GM19043 (cell line): ENCODE measurements around the gene CCDC201.
"Not testable (repeated sequence)": the region's sequence is repeated elsewhere in the genome, so short reads cannot be mapped to it uniquely, and the experiment has no call there.

Source experiments
- ATAC-seq: cut with Tn5 transposase; IDR thresholded peaks from one replicate; pipeline ENCODE4 v1.9.1; 2021; ENCODE audit warnings: low read depth; ENCODE audit not compliant: unreplicated experiment

CCDC201 gene

DNA sequence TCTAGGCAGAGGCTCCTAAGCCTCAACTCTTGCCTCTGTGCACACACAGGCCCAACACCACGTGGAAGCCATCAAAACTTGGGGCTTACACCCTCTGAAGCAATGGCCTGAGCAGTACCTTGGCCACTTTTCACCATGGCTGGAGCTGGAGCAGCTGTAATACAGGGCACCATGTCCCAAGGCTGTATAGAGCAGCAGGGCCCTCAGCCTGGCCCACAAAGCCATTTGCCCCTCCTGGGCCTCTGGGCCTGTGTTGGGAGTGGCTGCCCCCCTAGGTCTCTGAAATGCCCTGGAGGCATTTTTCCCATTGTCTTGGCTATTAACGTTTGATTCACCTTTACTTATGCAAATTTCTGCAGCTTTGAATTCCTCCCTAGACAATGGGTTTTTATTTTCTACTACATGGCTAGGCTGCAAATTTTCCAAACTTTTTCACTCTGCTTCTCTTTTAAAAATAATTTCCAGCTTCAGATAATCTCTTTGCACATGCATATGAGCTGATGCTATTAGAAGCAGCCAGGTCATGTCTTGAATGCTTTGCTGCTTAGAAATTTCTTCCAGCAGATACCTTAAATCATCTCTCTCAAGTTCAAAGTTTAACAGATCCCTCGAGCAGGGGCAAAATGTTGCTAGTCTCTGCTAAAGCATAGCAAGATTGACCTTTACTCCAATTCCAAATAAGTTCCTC, 5.7 kb upstream of the CCDC201 start:
- no peak for ATAC-seq

DNA sequence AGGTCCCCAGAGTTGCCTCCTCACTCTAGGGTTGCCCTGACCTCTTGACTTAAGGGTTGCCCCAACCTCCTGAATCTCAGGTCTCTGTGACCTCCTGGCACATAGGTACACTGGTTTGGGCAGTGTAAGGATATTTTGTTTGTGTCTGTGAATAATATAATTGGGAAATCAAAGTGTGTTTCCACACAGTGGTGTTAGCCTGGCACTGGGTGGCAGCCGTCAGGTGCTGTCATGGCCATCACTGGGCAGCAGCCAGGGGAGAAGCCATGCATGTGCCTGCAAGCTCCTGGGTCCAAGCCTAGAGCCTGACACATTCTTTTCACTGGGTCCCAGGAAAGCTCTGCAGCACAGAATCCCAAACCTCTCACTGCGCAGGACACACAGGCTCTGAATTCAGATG, 3.6 kb upstream of the CCDC201 start:
- ATAC-seq = no peak

- ATAC-seq = no peak
Observed at GRCh38 chr7:45874408-45875131, 1.7 kb upstream of the CCDC201 start.

- ATAC-seq = no peak
Observed at GRCh38 chr7:45873355-45873754, 473 bp upstream of the CCDC201 start.

GRCh38 chr7:45872116-45873034, 507 bp downstream of the CCDC201 start:
- ATAC-seq = no peak

DNA sequence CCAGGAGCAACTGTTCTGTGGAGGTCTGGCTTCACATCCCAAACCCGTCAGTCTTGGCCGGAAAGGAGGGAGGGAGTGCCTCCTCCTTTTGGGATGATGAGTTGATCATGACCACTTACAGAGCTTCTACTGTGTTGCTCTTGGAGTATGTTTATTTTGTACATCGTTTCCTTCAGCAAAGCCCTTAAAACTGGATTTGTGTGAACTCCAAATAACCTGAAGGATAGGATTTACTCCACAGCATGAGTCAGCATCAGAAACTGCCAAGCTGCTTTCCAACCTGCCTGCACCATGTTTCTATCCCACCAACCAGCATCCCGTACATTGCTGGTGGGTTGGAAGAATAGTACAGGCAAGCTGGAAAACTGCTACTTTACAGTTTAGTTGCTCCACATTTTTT, 3.5 kb downstream of the CCDC201 start:
- ATAC-seq = no peak

DNA sequence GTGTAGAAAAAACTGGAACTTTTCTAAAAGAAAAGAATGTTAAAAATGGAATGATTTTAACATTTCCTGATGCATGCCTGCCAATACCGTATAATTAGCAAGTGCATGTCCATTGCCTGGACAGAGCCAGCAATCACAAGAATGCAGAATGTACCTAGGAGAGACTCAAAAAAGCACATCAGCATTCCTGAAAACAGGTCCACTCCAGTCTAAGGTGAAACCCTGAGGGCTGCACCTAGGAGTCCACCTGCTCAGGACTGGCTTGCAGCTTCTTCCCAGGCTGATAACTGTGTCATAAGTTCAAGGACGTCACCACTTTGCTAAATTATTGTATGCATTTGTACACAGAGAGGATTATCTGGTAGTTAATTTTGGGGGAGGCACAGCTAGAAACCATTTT, 5.4 kb downstream of the CCDC201 start:
- ATAC-seq = no peak

- no peak for ATAC-seq
Observed at GRCh38 chr7:45865594-45866410, 7.1 kb downstream of the CCDC201 start.

GRCh38 chr7:45863715-45864114, 9.2 kb downstream of the CCDC201 start:
- no peak for ATAC-seq

GRCh38 chr7:45856888-45857287, 16.0 kb downstream of the CCDC201 start:
- not testable (repeated sequence) for ATAC-seq

DNA sequence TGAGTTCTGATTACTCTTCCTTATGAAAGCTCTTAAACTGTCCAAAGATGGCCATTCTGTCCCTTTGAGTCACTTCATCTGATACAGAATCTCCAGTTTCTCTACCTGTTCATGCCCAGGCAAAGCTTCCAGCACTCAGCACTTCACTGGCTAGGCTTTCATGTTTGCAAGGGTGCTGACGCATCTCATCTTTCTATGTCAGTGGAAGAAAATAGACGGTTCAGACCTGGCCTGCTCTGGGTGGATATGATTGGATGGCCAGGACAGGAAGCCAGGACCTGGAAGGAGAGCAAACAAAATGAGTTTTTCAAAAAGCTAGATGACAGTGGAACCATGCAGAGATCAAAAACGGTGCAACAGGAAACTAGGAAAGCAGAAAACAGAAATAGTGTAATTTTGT, 17.2 kb downstream of the CCDC201 start:
- not testable (repeated sequence) for ATAC-seq

GRCh38 chr7:45853491-45853890, 19.4 kb downstream of the CCDC201 start:
- ATAC-seq = not testable (repeated sequence)

GRCh38 chr7:45852984-45853383, 19.9 kb downstream of the CCDC201 start:
- not testable (repeated sequence) for ATAC-seq

DNA sequence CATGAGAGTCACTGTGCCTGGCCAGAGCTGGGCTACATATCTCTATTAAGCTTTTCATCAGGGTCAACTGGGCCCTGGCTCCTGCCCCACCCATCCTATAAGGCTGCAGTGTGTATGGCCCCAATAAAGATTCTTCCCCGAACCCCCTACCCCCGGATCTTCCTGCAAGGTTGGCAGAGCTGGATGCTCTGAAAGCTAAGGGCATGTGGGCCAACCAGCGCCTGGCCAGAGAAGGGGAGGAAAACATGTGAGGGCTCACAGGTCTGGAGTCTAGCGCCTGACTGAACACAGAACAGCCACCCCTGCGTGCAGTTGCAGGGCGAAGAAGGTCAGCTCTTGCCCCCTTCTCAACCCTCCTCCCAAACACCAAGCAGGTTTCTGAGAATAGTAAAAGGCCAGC, 24.1 kb downstream of the CCDC201 start:
- not testable (repeated sequence) for ATAC-seq

DNA sequence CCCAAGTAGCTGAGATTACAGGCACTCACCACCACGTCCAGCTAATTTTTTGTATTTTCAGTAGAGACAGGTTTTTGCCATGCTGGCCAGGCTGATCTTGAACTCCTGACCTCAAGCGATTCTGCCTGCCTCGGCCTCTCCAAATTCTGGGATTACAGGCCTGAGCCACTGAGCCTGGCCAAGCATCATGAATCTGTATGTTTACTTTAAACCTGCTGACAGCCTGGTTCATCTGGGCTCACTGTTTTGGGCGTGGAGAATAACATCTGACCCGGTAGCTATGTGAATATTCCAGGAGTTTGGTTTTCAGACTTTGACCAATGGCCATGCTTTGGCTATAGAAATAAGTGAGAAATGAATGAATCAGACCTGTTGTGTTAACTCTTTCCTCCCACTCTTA, 26.3 kb downstream of the CCDC201 start:
- ATAC-seq = not testable (repeated sequence)

DNA sequence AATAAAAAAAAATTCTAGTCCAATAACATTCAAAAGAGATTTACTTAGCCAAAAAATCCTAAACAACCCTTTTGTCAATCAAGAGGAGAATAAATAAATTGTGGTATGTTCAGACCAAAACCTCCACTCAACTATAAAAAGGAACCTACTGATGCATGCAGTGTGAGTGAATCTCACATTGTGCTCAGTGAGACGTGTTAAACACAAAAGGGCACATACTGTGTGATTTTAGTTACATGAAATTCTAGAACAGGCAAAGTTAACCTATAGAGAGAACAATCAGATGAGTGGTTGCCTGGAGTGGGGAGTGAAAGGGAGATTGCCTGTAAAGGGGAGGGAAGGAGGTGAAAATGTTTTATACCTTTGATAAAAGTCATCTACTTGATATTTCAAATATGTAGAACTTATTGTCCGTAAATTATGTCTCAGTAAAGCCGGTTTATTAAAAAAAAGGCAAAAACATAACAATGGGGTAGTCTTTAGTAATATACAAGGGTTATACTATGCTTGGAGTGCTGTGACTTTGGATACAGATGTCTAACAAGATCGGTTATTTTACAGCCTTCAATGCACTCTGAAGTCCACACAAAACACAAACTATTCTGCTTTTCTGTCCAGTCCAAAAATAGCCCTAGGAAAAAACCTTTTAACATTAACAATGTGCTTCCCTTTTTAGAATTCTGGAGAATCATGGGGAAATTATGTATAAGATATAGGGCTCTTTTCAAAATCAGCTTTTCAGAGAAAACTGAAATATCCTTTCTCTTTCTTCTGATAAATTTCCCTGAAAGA, 30.8 kb downstream of the CCDC201 start:
- not testable (repeated sequence) for ATAC-seq

DNA sequence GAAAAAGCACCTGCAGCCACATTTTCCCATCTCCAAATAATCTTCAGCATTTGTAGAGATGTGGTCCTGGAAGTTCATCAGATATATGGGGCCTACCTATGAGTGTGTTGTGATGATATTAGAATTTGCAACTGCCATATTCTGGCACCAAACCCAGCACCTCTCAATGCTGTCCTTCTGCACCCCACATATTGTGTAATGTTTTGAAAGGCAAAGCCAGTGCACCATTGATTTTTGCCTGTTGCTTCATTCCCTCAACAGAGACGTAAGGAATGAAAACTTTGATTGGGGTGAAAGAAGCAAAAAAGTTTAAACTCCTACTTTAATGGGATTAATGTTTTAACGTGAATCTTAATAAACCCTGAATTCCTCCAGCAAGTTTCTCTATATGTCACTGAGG, 34.0 kb downstream of the CCDC201 start:
- not testable (repeated sequence) for ATAC-seq

DNA sequence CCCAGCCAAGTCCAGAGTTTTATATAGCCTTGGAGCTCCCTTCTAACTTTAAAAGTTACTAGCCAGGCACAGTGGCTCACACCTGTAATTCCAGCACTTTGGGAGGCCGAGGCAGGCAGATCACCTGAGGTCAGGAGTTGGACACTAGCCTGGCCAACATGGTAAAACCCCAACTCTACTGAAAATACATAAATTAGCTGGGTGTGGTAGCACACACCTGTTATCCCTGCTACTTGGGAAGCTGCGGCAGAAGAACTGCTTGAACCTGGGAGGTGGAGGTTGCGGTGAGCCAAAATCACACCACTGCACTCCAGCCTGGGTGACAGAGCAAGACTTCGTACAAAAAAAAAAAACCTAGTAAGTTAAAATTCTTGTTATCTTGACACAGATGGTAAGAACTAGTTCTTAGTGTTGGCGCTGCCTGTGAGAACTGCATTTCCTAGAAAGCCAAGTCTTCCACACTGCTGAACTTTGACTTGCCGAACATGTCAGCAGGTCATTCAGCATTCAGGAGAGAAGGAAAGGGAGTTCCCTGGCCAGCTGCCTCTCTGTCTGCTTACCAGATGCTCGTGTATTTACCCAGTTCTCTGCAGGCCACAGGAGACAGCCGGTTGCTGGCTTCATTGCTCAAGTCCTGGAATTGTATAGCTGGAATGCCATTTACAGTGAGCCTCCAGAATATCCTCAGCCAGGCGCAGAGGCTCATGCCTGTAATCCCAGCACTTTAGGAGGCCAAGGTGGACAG, 40.3 kb downstream of the CCDC201 start:
- not testable (repeated sequence) for ATAC-seq

DNA sequence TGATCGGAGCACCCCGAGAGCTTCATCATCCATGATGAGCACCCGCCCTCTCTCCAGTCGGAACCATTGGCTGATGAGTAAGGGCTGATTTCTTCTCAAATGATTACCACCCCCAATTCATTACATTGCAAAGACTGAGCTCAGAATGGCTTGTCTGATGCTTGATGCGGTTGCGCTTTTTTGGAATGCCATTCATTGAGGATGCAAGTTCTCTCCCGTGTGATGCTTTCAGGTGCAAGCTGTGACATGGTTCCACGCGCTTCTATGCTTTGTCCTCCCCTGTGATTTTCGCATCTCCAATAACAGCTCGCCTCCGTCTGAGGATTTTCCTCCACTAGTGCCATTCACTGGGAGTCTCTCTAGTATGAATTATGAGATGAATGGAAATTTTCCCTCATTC, 43.0 kb downstream of the CCDC201 start:
- ATAC-seq = not testable (repeated sequence)
